Raji (cell line): ENCODE results near the gene FAM209A.

Source experiments
- POLR2A ChIP-seq: IDR thresholded peaks from 2 replicates; pipeline ENCODE4 v1.6.1; 2011; ENCODE audit warnings: low read depth, low read length, control low read depth; ENCODE audit not compliant: insufficient read depth

FAM209A gene

GRCh38 chr20:56575157-56575556 lies 50.6 kb downstream of the FAM209A start:
- TF ChIP-seq POLR2A = no peak
